GM21367 (cell line): Measurements from ENCODE around the gene SYNDIG1.

ENCODE experiments used
- ATAC-seq: cut with Tn5 transposase; IDR thresholded peaks from one replicate; pipeline ENCODE4 v1.9.1; 2021; ENCODE audit not compliant: unreplicated experiment

SYNDIG1 gene

DNA sequence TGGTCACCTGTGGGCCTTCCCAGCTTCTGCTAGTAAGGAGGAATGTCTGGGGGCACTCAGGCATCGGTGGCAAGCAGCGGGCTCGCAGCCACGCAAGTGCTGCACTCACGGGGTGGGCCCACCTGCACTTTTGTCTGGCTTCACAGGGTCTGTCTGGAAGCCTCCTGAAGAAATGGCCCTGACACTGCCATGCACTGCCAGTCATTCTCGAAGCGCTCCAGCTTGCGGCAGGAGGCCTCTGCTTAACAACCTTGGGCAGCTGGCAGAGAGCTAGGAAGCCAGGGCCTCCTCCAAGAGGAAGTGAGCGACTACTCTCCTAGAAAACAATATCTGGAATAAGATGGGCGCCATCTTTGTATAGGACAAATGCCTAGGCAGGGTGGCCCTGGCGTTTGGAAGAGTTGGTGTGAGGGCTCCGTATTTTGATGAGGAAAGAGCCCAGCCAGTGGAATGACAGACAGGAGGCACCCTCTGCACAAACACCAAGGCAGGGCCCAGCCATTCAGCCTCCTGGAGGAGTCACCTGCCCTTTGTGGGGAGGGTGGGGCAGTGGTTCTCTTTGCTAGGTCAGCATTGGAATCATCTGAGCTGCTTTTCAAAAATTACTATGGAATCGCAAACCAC lies 113.9 kb downstream of the SYNDIG1 start:
- ATAC-seq: no peak

DNA sequence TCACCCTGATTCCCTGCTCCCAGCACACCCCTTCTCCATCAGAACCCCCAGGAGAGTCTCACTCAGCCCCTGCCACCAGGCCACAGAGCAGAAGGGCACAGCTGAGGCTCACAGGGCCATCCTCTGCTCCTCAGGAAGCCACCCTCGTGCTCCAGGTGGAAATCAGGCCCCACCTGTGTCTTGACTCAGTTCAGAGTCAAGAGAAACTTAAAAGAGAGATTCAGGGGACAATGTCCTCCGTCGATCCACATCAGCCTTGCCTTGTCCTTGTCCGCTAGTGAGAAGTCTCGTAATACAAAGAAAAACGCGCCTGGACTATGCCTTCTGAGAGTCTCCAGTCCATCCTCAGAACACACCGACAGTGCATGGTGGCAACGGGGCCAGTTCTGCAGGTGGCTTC lies 114.6 kb downstream of the SYNDIG1 start:
- ATAC-seq: no peak

DNA sequence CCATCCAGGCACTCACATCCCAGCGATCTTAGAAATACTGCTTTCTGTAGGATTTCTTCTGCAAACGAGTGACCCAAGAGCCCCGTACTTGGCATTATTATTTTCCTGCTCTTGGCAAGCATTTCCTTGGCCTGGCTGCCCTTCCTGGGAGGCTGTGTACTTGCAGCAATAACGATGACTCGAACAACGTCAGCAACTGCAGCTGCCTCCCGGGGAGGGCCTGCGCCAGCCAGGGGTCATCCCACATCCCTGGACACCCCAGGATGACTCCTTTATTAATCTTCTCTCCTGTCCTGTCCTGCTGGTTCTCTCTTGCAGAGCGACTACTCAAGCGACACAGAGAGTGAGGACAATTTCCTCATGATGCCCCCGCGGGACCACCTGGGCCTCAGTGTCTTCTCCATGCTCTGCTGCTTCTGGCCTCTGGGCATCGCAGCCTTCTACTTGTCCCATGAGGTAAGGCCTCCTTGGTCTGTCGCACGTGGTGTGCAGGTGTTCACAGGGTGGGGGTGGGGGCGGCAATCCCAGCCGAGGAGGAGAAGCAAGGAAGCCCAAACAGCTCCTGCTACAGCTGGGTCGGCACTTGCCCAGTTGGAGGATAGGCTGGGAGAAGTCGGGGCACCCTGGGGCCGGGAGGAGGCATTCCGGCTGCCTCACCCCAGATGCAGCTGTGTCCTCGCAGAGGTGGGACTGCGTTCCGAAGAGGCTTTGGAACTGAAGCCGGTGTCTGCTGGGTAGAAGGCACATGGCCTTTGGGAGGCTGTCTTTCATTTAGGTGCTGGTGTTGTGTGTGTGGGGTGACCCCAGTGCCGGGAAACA lies 115.3 kb downstream of the SYNDIG1 start:
- ATAC-seq: no peak

DNA sequence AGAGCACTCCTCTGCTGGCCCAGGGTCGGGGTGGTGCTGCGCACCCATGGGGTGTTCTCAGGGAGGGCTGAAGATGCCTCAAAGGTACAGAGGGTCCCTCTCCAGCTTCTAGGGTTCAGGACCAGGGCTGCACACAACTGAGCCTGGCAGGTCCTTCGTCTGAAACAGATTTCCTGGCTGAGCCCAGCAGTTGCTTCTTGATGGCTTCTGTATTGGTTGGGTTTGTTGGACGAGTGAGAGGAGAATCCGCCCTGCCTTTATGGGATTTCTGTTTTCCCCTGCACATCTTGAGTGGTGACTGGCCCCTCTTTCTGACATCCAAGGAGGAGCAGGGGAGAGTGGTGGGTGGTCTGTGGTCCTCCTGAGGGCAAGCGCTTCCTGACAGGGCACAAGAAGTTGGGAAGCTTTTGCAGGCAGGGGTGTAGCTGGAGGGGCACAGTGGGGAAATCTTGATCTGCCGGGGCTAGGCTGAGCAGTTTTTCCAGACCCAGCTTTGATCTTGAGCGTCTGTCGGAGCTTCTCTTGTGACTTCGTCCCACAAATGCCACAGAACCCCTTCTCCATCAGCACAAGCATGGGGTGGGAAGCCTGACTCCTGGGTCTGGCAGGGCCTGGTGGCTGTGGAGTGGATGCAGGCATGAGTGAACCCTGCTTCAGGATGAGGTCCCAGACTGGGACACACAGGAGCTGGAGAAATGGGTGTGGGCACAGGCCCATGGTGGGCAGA lies 116.5 kb downstream of the SYNDIG1 start:
- no peak for ATAC-seq

- ATAC-seq: no peak
Observed at GRCh38 chr20:24586523-24586840, 117.1 kb downstream of the SYNDIG1 start.

DNA sequence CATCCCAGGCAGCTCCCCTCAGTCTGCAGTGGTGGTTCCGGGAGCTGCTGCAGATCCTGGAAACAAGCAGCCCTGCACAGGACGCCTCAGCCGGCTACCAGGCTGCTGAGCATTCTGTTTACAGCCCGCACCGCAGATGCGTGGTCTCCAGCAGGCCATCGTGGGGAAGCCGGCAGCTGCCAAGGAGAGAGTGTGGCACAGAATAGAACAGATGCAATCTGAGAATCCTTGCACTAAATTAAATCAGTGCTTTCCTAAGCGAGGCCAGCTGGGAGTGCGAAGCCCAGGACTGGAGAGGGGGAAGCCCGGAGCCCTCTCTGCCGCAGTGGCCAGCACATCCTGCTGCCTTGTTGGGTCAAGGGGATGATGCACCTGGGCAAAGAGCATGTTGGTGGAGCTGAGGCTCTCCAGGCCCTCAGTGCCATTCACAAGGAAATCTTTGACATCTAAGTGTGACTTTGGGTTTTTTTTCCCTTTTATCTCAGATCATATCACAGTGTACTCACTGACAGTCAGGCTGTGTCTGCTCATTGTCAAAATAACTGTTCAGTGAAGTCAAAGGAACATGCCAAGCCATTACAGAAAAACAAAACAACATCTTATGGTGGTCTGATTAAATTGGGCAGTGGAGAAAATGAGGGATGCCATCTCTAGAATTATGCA lies 118.1 kb downstream of the SYNDIG1 start:
- ATAC-seq: no peak

GRCh38 chr20:24588047-24588635 lies 118.7 kb downstream of the SYNDIG1 start:
- ATAC-seq: no peak

DNA sequence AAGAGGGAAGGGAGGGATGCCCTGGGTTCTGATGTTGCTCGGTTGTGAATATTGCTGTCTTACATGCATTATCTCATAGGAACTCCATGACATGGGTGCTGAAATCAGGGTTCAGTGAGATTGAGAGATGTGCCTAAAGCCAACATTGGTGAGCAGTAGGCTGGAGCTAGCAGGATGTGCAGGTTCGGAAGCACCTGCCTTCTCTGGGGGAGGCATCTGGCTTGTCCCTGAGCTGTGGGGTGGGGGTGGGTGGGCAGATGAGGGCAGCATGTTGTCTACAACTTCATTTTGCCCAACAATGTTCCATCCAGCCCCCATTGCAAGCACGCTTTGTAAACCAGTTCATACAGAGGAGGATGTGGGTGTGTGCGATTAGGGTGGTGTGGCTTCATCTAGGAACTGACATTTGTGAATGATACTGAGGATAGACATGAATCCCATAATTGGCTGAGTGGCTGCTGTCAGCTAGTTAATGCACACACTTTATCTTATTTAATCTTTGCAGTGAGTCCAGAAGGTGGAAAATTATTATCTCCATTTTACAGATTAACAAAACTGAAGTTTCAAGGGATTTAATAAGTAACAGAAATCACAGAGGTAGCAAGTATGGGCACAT lies 119.4 kb downstream of the SYNDIG1 start:
- no peak for ATAC-seq

GRCh38 chr20:24589381-24589780 lies 120.0 kb downstream of the SYNDIG1 start:
- ATAC-seq: no peak

GRCh38 chr20:24589815-24590177 lies 120.4 kb downstream of the SYNDIG1 start:
- no peak for ATAC-seq

DNA sequence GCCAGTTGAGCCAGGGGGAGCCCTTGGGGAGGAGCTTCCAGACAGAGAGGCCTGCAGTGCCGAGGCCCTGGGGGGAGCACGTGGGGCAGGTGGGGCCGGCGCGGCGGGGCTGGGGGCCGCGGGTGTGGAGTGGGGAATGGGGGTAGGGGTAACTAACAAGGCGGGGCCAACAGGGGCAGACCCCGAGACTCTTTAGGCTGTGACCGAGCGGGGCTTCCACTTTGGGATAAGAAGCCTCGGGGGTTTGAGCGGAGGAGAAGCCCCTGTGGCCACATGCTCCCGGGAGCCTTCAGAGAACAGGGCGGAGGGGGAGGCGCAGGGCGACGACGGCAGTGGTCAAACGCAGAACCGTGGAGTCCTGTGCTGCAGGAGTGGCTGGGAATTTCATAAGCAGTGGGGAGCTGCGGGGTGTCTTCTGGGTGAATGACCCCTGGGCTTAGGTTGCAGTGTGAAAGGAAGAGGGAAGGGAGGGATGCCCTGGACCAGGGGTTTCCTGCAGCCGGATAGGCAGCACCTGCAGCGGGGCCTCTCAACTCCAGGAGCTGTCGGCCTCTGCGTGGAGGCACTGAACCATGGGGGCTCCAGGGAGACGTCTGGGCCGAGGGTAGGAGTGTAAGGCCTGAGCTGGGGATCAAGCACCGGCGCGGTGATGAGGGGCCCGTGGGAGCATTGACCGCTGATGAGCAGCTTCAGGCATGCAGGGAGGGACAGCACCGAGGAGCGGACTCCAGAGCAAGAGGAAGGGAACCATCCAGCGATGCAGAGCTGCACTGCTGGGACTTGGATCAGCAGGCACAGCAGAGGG lies 121.0 kb downstream of the SYNDIG1 start:
- ATAC-seq: no peak

DNA sequence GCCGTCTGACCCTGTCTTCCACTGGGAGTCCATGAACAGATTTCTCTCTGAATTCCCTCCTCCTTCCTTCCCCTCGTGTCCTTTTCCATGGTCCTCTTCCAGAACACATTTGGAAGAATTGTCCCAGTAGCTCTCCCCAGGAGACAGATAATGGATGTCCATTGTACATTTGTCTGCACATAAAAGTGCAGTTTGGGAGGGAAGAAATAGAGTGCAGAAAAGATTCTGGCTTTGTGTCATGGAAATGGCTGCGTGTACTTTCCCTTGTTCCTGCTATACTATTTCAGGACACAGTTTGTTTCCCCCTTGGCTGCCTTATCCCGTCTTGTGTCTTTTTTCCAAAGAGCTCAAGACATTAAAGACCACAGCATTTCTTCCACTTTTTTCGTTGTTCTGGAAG lies 127.6 kb downstream of the SYNDIG1 start:
- ATAC-seq: no peak

- no peak for ATAC-seq
Observed at GRCh38 chr20:24598346-24598745, 128.9 kb downstream of the SYNDIG1 start.

GRCh38 chr20:24598996-24599395 lies 129.6 kb downstream of the SYNDIG1 start:
- ATAC-seq: no peak

DNA sequence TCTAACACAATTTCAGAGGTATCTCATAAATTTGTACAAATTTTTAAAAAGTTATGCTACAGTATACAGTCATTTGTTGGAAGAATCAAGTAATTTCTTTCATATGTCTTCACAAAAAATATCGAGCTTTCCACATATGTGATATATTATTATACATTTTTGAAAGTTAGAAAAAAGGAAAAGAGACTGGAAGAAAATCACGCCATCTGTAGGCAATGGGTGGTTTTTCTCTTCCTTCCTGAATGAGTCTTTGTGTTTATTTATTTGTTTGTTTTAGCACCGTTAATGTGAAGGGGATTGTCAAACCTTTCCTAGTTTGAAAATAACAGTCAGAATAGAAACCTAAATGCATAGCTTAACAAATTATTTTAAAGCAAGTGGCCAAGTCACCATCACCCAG lies 130.6 kb downstream of the SYNDIG1 start:
- no peak for ATAC-seq

- ATAC-seq: no peak
Observed at GRCh38 chr20:24603454-24603853, 134.0 kb downstream of the SYNDIG1 start.

- ATAC-seq: no peak
Observed at GRCh38 chr20:24604966-24605665, 135.7 kb downstream of the SYNDIG1 start.

DNA sequence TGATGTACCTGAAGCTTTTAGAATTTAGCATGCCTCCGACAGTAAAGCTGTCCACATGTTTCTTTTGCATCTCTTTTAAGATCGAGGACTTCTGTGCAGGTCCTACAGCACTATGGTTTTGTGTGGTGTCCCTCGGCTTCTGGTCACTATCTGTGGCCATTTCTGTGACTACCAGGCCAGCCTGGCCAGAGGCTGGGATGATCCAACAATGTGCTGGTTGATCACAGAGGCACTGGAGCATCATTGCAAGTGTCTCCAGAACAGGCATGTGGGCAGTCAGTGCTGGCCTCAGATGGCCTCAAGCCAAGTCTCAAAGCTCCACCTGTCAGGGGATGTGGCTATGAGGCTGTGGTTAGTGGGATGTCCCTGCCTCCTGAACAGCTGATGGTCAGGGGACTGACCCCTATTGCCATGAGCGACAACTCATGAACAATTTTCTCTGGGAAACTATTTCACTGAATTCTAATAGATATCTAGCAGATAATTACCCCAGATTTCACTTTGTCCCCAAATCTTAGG lies 136.6 kb downstream of the SYNDIG1 start:
- ATAC-seq: no peak

DNA sequence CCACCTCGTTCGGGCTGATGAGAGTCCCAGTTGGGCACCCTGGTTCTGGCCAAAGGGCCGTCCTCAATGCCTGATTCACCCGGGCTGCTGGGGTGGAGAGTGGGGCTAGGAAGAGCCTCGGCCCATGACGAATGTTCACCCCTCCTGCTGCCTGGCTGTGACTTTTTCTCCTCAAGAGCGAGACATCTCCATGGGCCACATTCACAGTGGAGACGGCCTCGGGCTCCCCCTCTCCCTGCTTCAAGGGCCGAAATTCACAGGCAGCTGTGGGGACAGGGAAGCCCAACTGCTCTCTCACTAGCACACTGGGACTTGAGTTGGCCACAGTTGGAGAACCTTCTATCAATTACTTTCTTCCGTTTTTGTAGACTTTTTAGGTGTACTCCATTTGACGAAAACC lies 138.0 kb downstream of the SYNDIG1 start:
- no peak for ATAC-seq
